HAP-1 (cell line): ENCODE data around the gene FOXS1.

ENCODE experiments used
- DNase-seq, 2 experiments: peaks; one replicate each; pipeline ENCODE4 v3.0.0-alpha.2; 2016 to 2020; ENCODE audit warnings: low spot score in 2 of 2
- H3K27me3 ChIP-seq: fragments of 250-450 bp; sonication (Bioruptor Pico); 2 replicates; pipeline ENCODE4 v1.5.1; 2020; ENCODE audit warnings: low read depth, mild to moderate bottlenecking, moderate library complexity
- H3K36me3 ChIP-seq: fragments of 250-450 bp; sonication (Bioruptor Pico); replicated peaks from 2 replicates; pipeline ENCODE4 v1.5.1; 2020; ENCODE audit warnings: mild to moderate bottlenecking
- H3K4me1 ChIP-seq: fragments of 250-450 bp; sonication (Bioruptor Pico); 2 replicates; pipeline ENCODE4 v1.5.1; 2020; ENCODE audit warnings: mild to moderate bottlenecking
- H3K4me3 ChIP-seq: fragments of 250-450 bp; sonication (Bioruptor Pico); 2 replicates; pipeline ENCODE4 v1.5.1; 2020; ENCODE audit warnings: mild to moderate bottlenecking, moderate library complexity
- H3K9me3 ChIP-seq: fragments of 250-450 bp; sonication (Bioruptor Pico); 2 replicates; pipeline ENCODE4 v1.5.1; 2020; ENCODE audit warnings: mild to moderate bottlenecking, moderate library complexity
- in situ Hi-C: fragments of 300-500 bp; cut with MboI; formaldehyde crosslinking; loops from 3 replicates; pipeline ENCODE4 v1.14.3; 2020; ENCODE audit warnings: low sequenced_read_pairs, inconsistent platforms, mixed read lengths

FOXS1 gene

DNA sequence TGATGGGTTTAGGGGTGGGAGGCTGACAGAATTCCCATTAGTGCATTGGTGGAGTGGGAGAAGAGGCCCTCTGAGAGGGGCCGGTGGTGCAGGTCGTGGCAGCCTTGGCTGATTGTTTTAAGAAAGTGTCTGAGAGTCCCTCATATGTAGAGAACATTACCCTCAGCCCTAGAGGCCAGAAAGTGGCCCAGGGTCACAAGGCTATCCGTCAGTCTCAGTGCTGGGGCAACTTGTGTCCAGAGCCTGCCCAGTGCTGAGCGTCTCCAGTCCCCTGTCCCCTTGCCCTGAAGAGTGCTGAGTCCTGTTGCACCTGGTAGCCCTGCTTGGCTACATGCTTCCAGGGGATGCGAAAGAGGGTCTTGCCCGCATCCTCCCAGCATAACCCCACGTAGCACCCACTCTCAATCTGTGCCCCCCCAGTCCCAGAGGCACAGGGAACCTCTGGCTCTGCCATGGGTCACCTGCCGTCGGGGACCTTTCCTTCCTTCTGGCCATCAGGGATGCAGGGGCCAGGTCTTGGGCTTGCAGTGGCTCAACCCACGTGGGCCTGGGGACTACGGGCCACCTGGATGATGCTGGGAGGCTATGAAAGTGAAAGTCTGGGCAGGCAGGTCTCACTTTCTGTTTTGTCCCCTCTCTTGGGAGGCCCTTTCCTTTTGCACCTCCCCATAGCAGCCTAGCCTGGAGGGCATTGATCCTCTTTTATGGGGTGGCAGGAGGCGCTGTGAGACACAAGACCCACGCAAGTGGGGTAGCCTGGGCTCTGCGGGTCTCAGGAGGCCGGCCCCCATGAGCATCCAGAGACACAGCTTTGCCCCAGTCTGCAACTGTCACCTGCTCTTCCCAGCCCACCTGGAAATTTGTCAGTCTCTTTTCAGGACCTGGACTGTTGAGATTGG, 12.7 kb upstream of the FOXS1 start:
- Histone ChIP-seq H3K36me3 (no peaks in the 10 kb centered on the region), H3K4me1 (peaks cover 10% of the 10 kb centered on the region), H3K4me3 (no peak overlapping the region), H3K9me3 (no peaks in the 10 kb centered on the region), H3K27me3 (peaks cover 12% of the 10 kb centered on the region)
- DNase-seq, result no peak
- in situ Hi-C loops, result no loop called here

DNA sequence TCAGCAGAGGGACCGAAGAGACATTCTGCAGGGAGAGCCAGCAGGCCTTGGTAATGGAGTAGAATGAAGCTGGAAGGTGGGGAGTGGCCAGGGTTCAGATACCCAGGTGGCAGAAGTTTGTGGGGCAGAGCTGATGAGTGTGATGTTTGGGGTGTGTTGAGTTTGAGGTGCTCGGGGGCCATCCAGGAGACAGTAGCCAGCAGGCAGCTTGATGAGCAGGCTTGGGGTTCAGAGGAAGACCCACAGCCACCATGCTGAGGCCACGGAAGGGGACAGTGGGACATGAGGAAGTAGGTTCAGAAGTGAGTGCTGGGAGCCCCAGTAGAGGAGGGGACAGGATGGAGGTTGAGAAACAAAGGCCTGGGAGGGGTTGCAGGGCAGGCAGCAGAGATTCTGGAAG, 11.1 kb upstream of the FOXS1 start:
- in situ Hi-C loops, result no loop called here
- DNase-seq, result no peak
- Histone ChIP-seq H3K27me3 (peaks cover 12% of the 10 kb centered on the region), H3K4me3 (no peak overlapping the region), H3K4me1 (peaks cover 4% of the 10 kb centered on the region), H3K9me3 (no peaks in the 10 kb centered on the region), H3K36me3 (no peaks in the 10 kb centered on the region)

DNA sequence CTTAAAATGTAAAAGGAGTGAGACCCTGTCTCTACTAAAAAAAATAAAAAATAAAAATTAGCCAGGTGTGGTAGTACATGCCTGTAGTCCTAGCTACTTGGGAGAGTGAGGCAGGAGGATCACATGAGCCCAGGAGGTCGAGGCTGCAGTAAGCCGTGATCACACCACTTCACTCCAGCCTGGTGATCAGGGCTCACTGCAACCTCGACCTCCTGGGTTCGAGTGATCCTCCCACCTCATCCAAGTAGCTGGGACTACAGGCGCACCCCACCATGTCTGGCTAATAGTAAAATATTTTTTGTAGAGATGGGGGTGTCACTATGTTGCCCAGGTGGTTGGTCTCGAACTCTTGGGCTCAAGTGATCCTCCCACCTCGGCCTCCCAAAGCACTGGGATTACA, 8.1 kb upstream of the FOXS1 start:
- Histone ChIP-seq H3K4me3 (no peak overlapping the region), H3K9me3 (no peaks in the 10 kb centered on the region), H3K36me3 (no peaks in the 10 kb centered on the region), H3K27me3 (peaks cover 19% of the 10 kb centered on the region), H3K4me1 (no peaks in the 10 kb centered on the region)
- no peak for DNase-seq
- in situ Hi-C loops, result no loop called here

DNA sequence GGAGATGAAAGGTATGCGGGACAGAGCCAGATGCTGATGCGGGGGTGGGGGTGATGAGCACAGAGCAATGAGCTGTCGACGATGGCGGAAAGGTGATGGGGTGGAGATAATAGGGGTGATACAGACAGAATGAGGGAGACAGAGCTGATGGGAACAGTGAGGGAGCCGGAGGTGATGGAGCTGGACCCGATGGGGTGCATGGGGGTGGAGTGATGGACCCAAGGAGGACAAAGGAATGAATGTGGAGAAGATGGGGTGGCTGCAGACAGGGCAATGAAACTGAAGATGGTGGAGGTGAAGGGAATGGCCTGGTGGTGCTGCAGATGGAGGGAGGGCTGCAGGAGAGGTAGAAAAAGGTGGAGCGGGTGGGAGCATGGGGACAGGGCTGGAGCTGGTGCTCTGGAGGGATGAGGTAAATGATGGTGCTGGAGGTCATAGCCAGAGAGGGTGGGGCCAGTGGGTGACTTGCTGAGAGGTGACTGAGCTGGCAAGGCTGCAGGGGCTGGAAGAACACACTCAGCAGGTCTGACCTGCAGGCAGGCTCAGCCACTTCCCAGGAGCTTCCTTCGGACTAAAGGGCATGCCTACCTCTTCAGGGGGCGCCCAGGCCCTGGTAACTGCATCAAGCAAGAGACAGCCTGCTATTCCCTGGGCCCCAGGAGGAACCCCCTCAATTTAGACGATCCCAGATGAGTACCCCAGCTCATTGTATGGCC, 6.0 kb upstream of the FOXS1 start:
- Histone ChIP-seq H3K4me1 (no peaks in the 10 kb centered on the region), H3K4me3 (no peak overlapping the region), H3K36me3 (no peaks in the 10 kb centered on the region), H3K27me3 (peaks cover 19% of the 10 kb centered on the region), H3K9me3 (no peaks in the 10 kb centered on the region)
- in situ Hi-C loops, result no loop called here
- no peak for DNase-seq

DNA sequence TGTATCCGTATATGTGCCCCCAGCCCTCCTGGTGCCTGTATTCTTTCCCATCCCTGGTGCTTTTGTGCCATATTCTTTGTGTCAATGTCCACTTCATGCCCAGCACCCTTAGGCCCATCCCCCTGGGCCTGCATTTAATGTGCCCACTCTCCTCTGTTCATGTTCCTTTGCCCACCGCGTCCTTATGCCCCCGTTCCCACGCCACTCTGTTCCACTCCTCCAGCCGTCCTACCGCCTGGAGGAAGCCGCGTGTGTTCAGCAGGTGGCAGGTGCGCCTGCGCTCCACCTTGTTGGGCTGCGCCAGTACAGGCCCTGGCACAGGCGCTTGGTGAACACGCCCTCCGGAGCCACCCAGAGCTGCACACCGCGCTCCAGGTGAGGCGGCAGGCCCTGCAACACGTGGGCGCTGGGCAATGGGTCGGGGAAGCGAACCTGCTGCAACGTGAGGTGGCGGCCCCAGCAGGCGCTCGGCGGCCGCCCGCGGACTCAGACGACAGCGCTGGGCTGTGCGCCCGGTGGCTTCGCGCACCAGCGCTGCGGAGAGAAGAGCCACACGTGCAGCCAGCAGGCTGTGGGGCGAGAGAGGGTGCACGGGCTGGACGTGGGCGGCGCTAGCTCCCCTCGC, 4.0 kb upstream of the FOXS1 start:
- Histone ChIP-seq H3K27me3 (peaks cover 11% of the 10 kb centered on the region; the same call in 1 of the 2 replicates), H3K4me3 (no peak overlapping the region), H3K36me3 (no peaks in the 10 kb centered on the region), H3K9me3 (no peaks in the 10 kb centered on the region), H3K4me1 (no peaks in the 10 kb centered on the region)
- no peak for DNase-seq
- in situ Hi-C loops, result no loop called here

DNA sequence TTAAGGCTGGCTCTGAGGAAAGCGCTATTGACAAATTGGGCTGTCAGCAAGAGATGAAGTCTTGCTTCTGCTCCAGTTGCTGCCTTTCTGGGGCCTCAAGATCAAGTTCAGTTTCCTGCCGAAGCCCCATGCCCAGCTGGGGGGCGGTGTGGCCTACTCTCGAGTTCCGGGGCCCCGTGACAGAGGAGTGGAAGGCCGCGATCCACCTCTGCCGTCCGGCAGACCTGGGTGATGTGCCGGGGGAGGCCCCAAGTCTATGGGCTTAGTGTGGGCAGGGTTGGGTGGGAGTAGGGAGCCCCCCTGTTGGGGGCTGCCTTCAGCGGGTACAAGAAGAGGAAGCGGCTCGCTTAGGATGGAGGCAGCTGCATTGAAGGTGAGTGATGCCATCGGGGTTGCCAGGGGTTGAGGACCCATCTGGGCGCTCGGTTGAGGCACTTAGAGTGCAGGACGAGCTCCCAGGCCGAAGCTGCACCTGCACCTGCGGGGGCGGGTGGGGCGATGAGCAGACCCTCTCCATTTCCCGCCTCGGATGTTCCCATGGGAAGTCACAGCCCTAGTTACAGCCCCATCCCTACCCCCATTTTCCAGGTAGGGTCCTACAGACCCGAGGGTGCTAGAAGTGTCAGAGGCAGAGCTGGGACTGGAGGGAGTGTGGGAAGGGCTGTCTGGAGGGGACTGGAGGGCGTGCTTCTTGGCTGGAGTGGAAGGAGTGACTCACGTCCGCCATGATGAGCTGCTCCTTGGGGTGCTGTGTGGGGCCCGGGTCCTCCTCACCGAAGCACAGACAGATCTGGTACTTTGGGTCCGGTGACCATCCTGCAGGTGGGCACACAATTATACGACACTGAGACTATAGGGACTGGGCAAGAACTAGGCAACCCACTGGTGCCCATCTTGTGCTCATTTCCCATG, 2.9 kb upstream of the FOXS1 start:
- DNase-seq, result no peak

DNA sequence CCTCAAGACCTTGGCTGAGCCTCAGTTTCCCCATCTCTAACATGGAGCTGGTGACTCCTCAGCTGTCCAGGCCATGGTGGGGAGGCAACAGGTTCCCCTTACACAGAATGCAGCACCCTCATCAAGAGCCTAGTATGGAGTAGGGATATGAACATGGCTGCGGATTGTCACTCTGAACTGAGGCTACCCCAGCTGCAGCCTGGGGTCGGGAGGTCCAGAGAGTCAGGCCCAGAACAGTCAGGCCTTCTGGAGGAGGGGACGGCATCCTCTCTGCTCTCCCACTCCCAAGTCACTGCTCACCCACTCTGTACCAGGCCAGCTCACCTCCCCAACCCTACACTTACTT, 1.4 kb upstream of the FOXS1 start:
- H3K27me3 ChIP-seq, result peaks cover 7% of the 10 kb centered on the region; the same call in 1 of the 2 replicates
- DNase-seq, result no peak
- no peaks in the 10 kb centered on the region for H3K4me1 ChIP-seq
- no peaks in the 10 kb centered on the region for H3K9me3 ChIP-seq
- no peaks in the 10 kb centered on the region for H3K36me3 ChIP-seq
- H3K4me3 ChIP-seq, result no peak overlapping the region
- in situ Hi-C loops, result no loop called here

More for the DNA sequence above, 2.9 kb upstream of the FOXS1 start:
- in situ Hi-C loops, result no loop called here
- no peaks in the 10 kb centered on the region for H3K9me3 ChIP-seq
- no peaks in the 10 kb centered on the region for H3K4me1 ChIP-seq
- H3K36me3 ChIP-seq, result no peaks in the 10 kb centered on the region
- H3K27me3 ChIP-seq, result peaks cover 7% of the 10 kb centered on the region; the same call in 1 of the 2 replicates
- H3K4me3 ChIP-seq, result no peak overlapping the region

DNA sequence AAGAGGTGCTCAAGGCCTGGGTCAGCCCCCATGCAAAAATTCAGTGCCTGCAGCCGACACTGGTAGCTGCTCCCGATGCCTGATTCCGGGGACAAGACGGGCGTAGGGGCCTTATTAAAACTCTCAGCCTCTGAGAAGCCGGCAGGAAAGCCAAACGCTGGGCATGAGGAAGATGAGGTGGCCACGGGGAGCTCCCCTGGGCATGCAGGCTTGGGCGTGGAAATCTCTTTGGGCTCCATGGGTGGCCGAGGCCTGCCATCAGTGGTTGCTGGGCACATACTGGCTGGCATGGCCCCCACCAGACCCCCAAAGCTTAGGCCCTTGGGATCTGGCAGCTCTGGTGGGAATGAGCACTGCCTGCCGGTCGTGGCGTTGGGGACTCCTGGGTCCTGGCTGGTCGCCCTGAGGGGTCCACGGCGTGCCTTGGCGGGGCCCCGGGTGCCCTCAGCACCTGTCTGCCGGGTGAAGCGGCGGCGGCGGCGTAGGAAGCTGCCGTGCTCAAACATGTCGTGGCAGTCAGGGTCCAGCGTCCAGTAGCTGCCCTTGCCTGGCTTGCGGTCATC, 586 bp downstream of the FOXS1 start:
- H3K36me3 ChIP-seq, result no peaks in the 10 kb centered on the region
- no peak overlapping the region for H3K4me3 ChIP-seq
- H3K4me1 ChIP-seq, result no peaks in the 10 kb centered on the region
- H3K9me3 ChIP-seq, result no peaks in the 10 kb centered on the region
- in situ Hi-C loops, result no loop called here
- H3K27me3 ChIP-seq, result no peaks in the 10 kb centered on the region; the same call in 1 of the 2 replicates
- no peak for DNase-seq

DNA sequence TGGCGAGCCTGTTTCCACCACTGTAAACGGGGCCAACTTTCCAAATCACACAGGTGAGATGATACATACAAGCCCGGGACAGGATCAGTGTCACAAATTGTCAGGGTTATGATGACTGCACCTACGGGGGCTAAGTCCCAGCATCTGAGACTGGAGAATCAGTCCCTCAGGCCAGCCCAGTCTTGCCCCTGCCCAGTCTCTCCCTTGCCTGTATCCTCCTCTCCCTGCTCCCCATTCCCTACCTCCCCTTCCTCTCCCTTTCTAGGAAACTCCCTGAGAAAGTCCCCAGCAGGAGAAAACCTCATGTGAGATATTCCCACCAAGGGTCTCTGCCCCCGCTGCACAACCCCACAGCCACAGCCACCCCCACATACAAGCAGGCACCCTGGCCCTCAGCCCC, 1.5 kb downstream of the FOXS1 start:
- no peak overlapping the region for H3K4me3 ChIP-seq
- H3K27me3 ChIP-seq, result no peaks in the 10 kb centered on the region; the same call in 1 of the 2 replicates
- no peak for DNase-seq
- no peaks in the 10 kb centered on the region for H3K4me1 ChIP-seq
- no peaks in the 10 kb centered on the region for H3K9me3 ChIP-seq
- in situ Hi-C loops, result no loop called here
- H3K36me3 ChIP-seq, result no peaks in the 10 kb centered on the region

DNA sequence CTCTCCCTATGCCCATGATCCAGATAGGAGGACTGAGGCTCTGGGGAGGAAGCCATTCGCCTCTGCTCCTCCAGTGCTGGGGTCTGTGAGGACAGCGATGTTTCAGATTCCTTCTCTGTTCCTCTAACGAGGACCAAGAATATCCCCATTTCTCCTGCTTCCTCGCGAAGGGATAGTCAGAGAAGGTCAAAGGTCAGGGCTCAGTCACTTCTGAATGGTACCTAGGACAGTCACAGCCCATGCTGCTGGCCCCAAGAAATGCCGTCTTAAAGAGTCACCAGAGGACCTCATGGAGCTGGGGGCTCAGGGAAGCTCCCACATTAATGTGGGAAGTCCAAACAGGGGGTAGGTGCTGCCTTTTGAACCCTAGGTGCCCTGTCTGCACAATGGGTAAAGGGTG, 2.1 kb downstream of the FOXS1 start:
- Histone ChIP-seq H3K4me3 (no peak overlapping the region), H3K4me1 (no peaks in the 10 kb centered on the region), H3K36me3 (no peaks in the 10 kb centered on the region), H3K27me3 (no peaks in the 10 kb centered on the region; the same call in 1 of the 2 replicates), H3K9me3 (no peaks in the 10 kb centered on the region)
- DNase-seq, result no peak
- in situ Hi-C loops, result no loop called here

DNA sequence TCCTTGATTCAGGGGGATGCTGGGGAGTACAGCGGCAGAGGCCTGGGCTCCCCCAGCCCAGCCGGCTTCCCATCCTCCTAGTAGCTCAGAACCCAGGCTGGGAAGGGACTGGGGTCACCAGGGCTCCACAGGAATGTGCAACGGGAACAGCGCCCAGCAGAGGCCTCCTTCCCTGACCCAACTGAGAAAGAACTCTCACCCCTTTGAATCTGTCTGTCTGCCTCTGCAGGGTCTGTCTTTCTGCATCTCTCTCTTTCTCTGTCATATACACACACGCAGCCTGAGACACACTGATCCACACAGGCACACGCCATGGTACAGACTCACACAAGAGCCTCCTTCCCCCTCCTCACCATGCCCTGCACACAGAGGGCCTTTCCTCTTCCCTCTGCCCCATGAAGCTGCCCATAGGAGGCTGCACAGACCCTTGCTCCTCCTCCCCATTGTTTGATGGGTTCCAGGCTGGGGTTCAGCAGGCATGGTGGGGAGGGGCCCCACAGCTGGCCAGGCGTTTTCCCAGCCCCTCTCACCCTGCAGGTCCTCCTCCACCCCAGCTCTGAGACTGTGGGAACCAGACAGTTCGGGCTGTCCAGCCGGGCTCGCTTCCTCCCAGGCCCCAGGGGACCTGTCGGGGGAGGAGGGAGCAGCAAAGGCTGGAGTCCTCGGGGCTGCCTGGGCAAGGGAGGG, 2.8 kb downstream of the FOXS1 start:
- H3K9me3 ChIP-seq, result no peaks in the 10 kb centered on the region
- in situ Hi-C loops, result no loop called here
- no peak for DNase-seq
- no peak overlapping the region for H3K4me3 ChIP-seq
- H3K27me3 ChIP-seq, result no peaks in the 10 kb centered on the region; the same call in 1 of the 2 replicates
- no peaks in the 10 kb centered on the region for H3K4me1 ChIP-seq
- no peaks in the 10 kb centered on the region for H3K36me3 ChIP-seq

DNA sequence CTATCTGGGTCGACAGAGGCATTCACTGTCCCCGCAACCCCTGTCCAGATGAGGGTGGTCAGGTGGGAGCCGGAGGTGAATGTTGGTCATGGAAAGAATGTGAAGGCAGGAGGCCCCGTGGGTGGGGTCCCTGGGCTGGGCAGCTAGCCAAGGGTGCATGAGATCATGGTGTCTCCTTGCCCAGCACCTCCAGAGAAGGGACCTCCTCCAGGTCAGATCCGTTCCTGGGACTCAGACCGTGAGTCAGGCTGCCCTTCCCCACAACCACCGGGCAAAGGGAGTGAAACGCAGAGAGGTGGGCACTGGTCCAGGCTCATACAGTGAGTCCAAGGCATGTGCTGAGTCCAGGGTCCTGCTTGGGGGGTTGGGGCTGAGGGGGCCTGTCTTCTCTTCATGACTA, 3.5 kb downstream of the FOXS1 start:
- no peak for DNase-seq
- no peaks in the 10 kb centered on the region for H3K36me3 ChIP-seq
- no peaks in the 10 kb centered on the region for H3K27me3 ChIP-seq
- H3K4me1 ChIP-seq, result no peaks in the 10 kb centered on the region
- in situ Hi-C loops, result no loop called here
- no peak overlapping the region for H3K4me3 ChIP-seq
- no peaks in the 10 kb centered on the region for H3K9me3 ChIP-seq
